GM18873 (cell line): ENCODE measurements around the gene ARHGEF6.

ENCODE experiments used
- ATAC-seq: cut with Tn5 transposase; IDR thresholded peaks from one replicate; pipeline ENCODE4 v1.9.1; 2021; ENCODE audit warnings: mild to moderate bottlenecking, moderate library complexity, moderate number of reproducible peaks; ENCODE audit not compliant: unreplicated experiment, low FRiP score

The ARHGEF6 gene

GRCh38 chrX:136747003-136747986 lies 33.4 kb downstream of the ARHGEF6 start:
- ATAC-seq, result peak; percentile 65

- no peak for ATAC-seq
Measured at GRCh38 chrX:136745215-136746173, 35.2 kb downstream of the ARHGEF6 start.

DNA sequence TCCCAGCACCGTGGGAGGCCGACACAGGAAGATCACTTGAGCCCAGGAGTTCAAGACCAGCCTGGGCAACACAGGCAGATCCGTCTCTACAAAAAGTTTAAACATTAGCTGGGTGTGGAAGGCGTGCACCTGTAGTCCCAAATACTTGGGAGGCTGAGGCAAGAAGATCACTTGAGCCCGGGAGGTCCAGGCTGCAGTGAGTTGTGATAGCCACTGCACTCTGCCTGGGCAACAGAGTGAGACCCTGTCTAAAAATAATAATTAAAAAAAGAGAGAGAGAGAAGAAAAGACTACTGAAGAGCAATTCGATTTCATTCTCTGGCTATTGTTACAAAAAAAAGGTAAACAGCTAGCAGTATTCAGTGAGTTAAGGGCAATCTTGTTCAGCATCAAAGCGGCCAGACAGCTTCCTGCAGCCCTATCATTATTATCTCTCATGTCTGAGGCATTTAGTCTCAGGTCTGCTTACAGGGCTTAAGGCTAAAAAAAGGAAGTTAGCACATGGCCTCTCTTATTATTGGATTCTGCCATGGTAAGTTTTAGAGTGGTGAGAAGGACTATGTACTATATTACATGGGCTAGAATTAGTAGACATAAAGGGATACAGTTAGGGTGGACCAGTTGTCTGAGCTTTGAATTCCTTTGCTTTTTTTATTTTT lies 37.9 kb downstream of the ARHGEF6 start:
- ATAC-seq, result no peak

DNA sequence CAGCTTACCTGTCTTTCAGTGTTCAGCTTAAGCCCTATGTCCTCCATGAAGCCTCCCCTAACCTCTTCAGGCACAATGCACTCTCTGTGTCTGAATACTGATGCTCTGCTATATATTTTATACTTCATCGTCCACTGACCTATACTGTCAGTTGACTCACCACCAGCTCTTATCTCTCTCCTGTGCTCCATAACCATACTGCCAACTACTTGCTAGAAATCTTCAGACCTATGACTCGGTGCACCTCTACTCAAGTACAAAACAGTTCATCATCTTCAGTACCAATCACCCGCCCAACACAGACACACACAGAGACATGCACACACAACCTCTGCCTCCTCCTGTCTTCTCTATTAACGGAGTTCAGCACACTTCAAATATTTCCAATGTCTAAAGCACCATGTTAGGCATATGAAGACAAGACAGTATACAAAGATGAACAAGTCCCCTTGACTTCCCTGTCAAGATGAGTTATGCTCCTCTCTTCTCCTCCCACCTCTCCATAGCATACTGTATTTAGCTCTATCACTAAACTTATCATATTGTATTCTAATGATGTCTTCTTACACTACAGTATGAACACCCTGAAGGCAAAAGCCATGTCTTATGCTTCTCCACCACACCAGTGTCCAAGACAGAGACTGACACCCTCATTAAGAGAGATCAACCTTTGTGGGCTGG lies 42.5 kb downstream of the ARHGEF6 start:
- no peak for ATAC-seq

- ATAC-seq, result no peak
Measured at GRCh38 chrX:136736690-136737089, 44.0 kb downstream of the ARHGEF6 start.

GRCh38 chrX:136735601-136736000 lies 45.1 kb downstream of the ARHGEF6 start:
- no peak for ATAC-seq

GRCh38 chrX:136733613-136734012 lies 47.1 kb downstream of the ARHGEF6 start:
- ATAC-seq, result no peak

DNA sequence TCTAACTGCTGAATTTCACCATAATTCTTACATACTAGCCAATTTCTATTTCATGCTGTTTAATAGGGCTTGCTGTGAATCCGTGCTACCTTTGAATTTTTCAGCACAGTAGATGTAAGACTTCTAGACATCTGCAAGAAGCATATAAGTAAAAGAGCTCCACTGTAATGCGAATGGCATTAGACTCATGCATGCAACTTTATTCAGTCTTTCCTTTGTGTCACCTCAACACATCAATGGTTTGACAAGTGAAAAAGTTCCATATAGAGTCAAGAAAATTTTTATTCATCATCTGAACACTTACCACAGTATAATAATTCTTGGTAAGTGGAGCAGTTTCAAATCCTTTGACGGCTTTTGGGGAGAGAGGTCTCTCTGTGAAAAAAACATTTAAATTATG lies 48.9 kb downstream of the ARHGEF6 start:
- ATAC-seq, result no peak

DNA sequence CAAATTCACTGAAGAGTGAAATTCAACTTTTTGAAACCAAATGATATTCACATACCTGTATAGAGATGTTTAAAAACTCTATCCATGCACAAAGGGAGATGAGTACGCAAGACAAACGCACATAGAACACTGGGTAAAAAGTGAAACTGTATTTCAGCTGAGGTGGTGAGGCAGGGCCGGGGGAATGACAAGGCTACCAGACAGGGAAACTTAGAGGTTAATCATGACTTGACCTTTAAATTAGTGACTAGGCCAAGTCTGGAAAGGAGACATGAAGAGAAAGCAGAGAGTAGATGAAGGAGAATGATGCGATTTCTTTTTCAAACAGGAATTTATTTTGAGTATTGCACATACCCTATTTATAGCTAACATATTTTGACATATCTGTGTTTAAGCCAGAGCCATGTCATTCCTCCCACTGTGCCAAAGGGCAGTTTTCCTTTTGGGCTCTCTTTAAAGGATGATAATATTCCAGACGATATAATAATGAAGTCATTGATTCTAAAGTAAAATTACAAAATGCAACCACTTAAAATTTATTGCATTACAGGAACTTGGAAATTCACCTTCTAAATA lies 49.4 kb downstream of the ARHGEF6 start:
- ATAC-seq, result no peak

- no peak for ATAC-seq
Measured at GRCh38 chrX:136728393-136728792, 52.3 kb downstream of the ARHGEF6 start.

DNA sequence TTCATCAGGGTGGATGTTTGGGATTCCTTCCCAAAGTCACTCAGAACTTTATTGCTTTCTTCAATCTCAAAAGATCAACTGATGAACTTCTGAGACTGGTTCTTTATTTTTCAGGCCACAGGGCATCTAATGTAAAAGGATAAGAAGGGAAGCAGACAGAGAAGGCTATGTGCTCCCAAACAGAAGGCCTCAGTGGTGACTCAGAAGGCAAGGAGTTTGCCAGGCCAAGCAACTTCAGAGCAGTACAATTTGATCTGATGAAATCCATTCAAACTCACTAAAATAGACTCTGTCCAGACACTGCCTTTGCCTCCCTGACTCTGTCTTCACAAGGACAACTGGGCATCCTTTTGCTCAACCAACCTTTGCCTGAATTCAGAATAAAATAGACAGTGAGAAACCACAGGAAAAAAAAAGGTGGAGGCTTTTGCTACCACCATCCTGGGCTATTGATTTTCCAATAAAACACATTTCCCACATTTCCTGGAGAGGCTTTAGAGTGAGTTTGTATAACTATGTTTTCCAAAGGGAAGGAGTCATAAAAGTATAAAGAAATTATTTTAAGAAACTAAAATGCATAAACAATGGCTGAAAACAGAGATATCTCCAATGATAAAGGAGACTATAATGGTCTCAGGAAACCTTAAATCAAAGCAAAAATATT lies 55.2 kb downstream of the ARHGEF6 start:
- no peak for ATAC-seq

DNA sequence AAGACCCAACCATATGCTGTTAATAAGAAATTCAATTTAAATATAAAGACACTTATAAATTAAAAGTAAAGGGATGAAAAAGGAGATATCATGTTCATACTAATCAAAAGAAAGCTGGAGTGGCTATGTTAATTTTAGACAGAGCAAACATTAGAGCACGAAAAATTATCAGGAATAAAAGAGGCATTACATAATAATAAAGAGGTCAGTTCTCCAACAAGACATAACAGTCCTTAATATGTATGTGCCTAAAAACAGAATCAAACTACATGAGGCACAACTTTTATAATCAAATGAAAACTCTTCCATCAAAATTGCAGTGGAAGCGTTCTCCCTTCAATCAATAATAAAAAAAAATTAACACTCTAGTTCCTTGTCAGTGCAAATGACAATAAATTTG lies 62.6 kb downstream of the ARHGEF6 start:
- ATAC-seq, result no peak

GRCh38 chrX:136714626-136715599 lies 65.8 kb downstream of the ARHGEF6 start:
- ATAC-seq, result peak; percentile 74

- ATAC-seq, result no peak
Measured at GRCh38 chrX:136712650-136713310, 68.0 kb downstream of the ARHGEF6 start.

- ATAC-seq, result no peak
Measured at GRCh38 chrX:136711147-136711546, 69.6 kb downstream of the ARHGEF6 start.

GRCh38 chrX:136710325-136710951 lies 70.3 kb downstream of the ARHGEF6 start:
- peak; percentile 61 for ATAC-seq

DNA sequence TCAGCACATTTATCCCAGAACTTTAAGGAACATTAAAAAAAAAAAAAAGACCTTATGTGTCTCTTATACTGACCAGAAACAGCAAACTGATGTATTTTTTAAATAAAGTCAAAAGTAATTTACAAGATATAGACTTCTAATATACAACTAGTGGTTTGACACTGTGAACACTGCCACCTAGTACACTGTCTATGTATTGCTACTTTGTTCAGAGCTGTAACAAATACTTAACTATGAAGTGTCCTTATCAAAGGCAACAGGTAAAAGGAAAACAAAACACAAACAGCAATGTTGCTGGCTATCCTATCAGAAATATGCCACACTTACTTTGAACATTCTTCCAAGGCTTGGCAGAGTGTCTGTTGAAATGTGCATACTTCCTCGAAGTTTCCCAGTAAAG lies 72.4 kb downstream of the ARHGEF6 start:
- no peak for ATAC-seq
